IMR-90 (cell line): ENCODE measurements around the gene LMO1.

Experiments
- BHLHE40 ChIP-seq: fragments of 150-350 bp; IDR thresholded peaks from 2 replicates; pipeline ENCODE4 v1.6.1; 2016; ENCODE audit warnings: mild to moderate bottlenecking, low read depth, low read length
- FOS ChIP-seq: fragments of 150-350 bp; IDR thresholded peaks from 2 replicates; pipeline ENCODE4 v1.6.1; 2016; ENCODE audit warnings: low read depth, low read length
- MAZ ChIP-seq: IDR thresholded peaks from 2 replicates; pipeline ENCODE4 v1.6.1; 2012; ENCODE audit warnings: low read depth, mild to moderate bottlenecking, low read length, improper control_type of control experiment, moderate library complexity, borderline replicate concordance
- POLR2A ChIP-seq: IDR thresholded peaks from 2 replicates; pipeline ENCODE4 v1.6.1; 2012; ENCODE audit warnings: mild to moderate bottlenecking, low read depth, low read length
- RAD21 ChIP-seq: IDR thresholded peaks from 2 replicates; pipeline ENCODE4 v1.6.1; 2012; ENCODE audit warnings: low read length, improper control_type of control experiment
- RCOR1 ChIP-seq: IDR thresholded peaks from 2 replicates; pipeline ENCODE4 v1.6.1; 2012; ENCODE audit warnings: mild to moderate bottlenecking, low read length, improper control_type of control experiment; ENCODE audit not compliant: insufficient replicate concordance
- SMC3 ChIP-seq: fragments of 150-350 bp; IDR thresholded peaks from 2 replicates; pipeline ENCODE4 v1.6.1; 2016; ENCODE audit warnings: low read depth, mild to moderate bottlenecking, antibody characterized with exemption, low read length, moderate library complexity
- TF ChIP-seq, protein P1 (sequence below): conservative IDR thresholded peaks from 2 replicates; pipeline ENCODE4 v1.5.1; 2012; ENCODE audit warnings: mild to moderate bottlenecking, low read depth, low read length, improper control_type of control experiment
- TF ChIP-seq, protein P2 (sequence below): fragments of 150-350 bp; IDR thresholded peaks from 2 replicates; pipeline ENCODE4 v1.6.1; 2016; ENCODE audit warnings: low read depth, mild to moderate bottlenecking, low read length, moderate library complexity, borderline replicate concordance

DNA sequence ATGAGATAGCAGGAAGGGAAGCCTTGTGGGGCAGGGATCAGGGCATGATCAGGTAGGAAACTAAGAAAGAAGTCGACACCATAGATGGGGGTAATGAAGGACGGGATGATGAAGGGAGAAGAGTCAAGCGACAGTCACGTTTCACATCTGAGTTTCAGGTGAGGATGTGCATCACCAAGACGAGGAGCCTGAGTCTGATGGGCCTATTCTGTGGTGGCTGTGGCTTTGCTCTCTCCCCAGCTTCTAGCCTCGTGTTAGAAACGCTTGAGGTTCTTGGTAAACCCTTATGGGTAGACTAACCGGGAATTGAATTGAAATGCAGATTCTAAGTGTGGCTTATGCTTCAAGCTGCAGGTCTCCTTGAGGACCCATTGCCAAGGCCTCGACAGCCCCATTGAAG is 45.6 kb upstream of the LMO1 start:
- TF ChIP-seq, protein P1, sequence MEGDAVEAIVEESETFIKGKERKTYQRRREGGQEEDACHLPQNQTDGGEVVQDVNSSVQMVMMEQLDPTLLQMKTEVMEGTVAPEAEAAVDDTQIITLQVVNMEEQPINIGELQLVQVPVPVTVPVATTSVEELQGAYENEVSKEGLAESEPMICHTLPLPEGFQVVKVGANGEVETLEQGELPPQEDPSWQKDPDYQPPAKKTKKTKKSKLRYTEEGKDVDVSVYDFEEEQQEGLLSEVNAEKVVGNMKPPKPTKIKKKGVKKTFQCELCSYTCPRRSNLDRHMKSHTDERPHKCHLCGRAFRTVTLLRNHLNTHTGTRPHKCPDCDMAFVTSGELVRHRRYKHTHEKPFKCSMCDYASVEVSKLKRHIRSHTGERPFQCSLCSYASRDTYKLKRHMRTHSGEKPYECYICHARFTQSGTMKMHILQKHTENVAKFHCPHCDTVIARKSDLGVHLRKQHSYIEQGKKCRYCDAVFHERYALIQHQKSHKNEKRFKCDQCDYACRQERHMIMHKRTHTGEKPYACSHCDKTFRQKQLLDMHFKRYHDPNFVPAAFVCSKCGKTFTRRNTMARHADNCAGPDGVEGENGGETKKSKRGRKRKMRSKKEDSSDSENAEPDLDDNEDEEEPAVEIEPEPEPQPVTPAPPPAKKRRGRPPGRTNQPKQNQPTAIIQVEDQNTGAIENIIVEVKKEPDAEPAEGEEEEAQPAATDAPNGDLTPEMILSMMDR, result no peak
- no peak for TF ChIP-seq POLR2A
- TF ChIP-seq MAZ, result no peak
- no peak for TF ChIP-seq RAD21
- TF ChIP-seq, protein P2, sequence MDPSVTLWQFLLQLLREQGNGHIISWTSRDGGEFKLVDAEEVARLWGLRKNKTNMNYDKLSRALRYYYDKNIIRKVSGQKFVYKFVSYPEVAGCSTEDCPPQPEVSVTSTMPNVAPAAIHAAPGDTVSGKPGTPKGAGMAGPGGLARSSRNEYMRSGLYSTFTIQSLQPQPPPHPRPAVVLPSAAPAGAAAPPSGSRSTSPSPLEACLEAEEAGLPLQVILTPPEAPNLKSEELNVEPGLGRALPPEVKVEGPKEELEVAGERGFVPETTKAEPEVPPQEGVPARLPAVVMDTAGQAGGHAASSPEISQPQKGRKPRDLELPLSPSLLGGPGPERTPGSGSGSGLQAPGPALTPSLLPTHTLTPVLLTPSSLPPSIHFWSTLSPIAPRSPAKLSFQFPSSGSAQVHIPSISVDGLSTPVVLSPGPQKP, result no peak
- no peak for TF ChIP-seq BHLHE40
- no peak for TF ChIP-seq RCOR1
- TF ChIP-seq FOS, result no peak
- TF ChIP-seq SMC3, result no peak
